Nephron (organoid): ENCODE results near the gene ZYX.
A peak's percentile ranks its signal among the peaks of the same experiment; 100 is the strongest.

Source experiments
- H3K27ac Mint-ChIP-seq, 3 experiments: 2 replicates each; pipeline ENCODE4 v1.8.0; 2020; ENCODE audit warnings: mixed read lengths in 3 of 3, mild to moderate bottlenecking in 2 of 3, moderate library complexity in 1 of 3
- H3K27me3 Mint-ChIP-seq: 2 replicates; pipeline ENCODE4 v1.8.0; 2021; ENCODE audit warnings: low read depth, mild to moderate bottlenecking, moderate library complexity, mixed read lengths
- H3K36me3 Mint-ChIP-seq: 2 replicates; pipeline ENCODE4 v1.8.0; 2020; ENCODE audit warnings: low read depth, mixed read lengths
- H3K4me1 Mint-ChIP-seq: 2 replicates; pipeline ENCODE4 v1.8.0; 2020; ENCODE audit warnings: mixed read lengths
- H3K4me3 Mint-ChIP-seq, 3 experiments: 2 replicates each; pipeline ENCODE4 v1.8.0; 2020; ENCODE audit warnings: mild to moderate bottlenecking in 3 of 3, mixed read lengths in 3 of 3, moderate library complexity in 2 of 3
- H3K9me3 Mint-ChIP-seq: 2 replicates; pipeline ENCODE4 v1.8.0; 2020; ENCODE audit warnings: mixed read lengths
- TF ChIP-seq, protein P1 (sequence below), 3 experiments: fragments of 200-600 bp; sonication (generic); IDR thresholded peaks; one replicate each; pipeline ENCODE4 v1.5.0; 2021; ENCODE audit warnings: antibody characterized with exemption in 3 of 3; ENCODE audit not compliant: unreplicated experiment in 3 of 3

ZYX gene

DNA sequence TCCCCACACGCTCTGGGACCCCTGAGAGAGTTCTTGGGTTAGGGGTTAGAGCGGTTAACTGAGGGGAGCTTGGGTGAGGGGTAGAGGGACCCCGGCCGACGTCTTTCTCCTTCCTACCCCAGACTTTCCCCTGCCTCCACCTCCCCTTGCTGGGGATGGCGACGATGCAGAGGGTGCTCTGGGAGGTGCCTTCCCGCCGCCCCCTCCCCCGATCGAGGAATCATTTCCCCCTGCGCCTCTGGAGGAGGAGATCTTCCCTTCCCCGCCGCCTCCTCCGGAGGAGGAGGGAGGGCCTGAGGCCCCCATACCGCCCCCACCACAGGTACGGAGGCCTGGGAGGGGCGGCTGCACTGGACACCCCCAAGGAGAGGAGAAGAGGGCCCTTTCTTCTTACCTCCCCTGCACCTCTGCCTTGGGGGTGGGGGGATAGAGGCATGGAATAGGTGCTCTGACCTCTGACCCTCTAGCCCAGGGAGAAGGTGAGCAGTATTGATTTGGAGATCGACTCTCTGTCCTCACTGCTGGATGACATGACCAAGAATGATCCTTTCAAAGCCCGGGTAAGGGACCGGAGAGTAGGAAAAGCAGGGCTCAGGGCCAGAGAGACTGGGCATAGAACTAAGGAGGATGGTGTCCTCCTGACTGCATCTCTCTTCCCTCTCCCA is 1.1 kb downstream of the ZYX start:
- TF ChIP-seq, protein P1, sequence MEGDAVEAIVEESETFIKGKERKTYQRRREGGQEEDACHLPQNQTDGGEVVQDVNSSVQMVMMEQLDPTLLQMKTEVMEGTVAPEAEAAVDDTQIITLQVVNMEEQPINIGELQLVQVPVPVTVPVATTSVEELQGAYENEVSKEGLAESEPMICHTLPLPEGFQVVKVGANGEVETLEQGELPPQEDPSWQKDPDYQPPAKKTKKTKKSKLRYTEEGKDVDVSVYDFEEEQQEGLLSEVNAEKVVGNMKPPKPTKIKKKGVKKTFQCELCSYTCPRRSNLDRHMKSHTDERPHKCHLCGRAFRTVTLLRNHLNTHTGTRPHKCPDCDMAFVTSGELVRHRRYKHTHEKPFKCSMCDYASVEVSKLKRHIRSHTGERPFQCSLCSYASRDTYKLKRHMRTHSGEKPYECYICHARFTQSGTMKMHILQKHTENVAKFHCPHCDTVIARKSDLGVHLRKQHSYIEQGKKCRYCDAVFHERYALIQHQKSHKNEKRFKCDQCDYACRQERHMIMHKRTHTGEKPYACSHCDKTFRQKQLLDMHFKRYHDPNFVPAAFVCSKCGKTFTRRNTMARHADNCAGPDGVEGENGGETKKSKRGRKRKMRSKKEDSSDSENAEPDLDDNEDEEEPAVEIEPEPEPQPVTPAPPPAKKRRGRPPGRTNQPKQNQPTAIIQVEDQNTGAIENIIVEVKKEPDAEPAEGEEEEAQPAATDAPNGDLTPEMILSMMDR (IDR thresholded peaks at IDR 0.05; ENCODE audit: unreplicated experiment in 3 of 3): no peak
- Mint-ChIP-seq H3K27me3 (no peaks in the 10 kb centered on the region), H3K4me3 (no peak overlapping the region), H3K9me3 (no peaks in the 10 kb centered on the region), H3K36me3 (no peaks in the 10 kb centered on the region), H3K4me1 (peaks cover 24% of the 10 kb centered on the region), H3K27ac (peak overlapping the region in 2 of 3 experiments; percentile 28 to 66)

- TF ChIP-seq, protein P1 (IDR thresholded peaks at IDR 0.05; ENCODE audit: unreplicated experiment in 3 of 3): no peak
- Mint-ChIP-seq H3K4me3 (no peak overlapping the region), H3K27me3 (no peaks in the 10 kb centered on the region)
Measured at GRCh38 chr7:143382791-143383641, 1.9 kb downstream of the ZYX start.

DNA sequence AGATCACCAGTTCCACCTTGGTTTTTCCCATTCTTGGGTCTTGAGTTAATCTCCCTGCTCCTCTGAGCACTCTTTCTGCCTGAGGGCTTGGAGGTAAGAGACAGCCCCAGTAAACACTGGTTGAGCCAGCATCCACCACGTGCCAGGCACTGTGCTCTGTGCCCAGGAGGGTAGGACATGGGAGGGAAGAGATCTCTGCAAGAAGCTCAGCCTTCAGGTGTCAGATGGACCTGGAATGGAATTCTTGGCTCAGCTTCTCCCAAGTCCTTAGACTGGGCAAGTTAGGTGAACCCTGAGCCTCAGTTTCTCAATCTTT is 2.5 kb downstream of the ZYX start:
- no peaks in the 10 kb centered on the region for H3K27me3 Mint-ChIP-seq

More at GRCh38 chr7:143382791-143383641, 1.9 kb downstream of the ZYX start:
- Mint-ChIP-seq H3K27ac (peak overlapping the region in 2 of 3 experiments; percentile 28 to 66), H3K9me3 (no peaks in the 10 kb centered on the region), H3K36me3 (no peaks in the 10 kb centered on the region), H3K4me1 (peaks cover 21% of the 10 kb centered on the region)

GRCh38 chr7:143384148-143384547 is 3.0 kb downstream of the ZYX start:
- Mint-ChIP-seq H3K27me3 (no peaks in the 10 kb centered on the region), H3K4me3 (no peak overlapping the region), H3K27ac (no peak overlapping the region), H3K4me1 (peaks cover 9% of the 10 kb centered on the region), H3K9me3 (no peaks in the 10 kb centered on the region), H3K36me3 (peaks cover 1% of the 10 kb centered on the region)
- TF ChIP-seq, protein P1 (IDR thresholded peaks at IDR 0.05; ENCODE audit: unreplicated experiment in 3 of 3): no peak

More for the DNA sequence above, 2.5 kb downstream of the ZYX start:
- H3K36me3 Mint-ChIP-seq: no peaks in the 10 kb centered on the region
- H3K27ac Mint-ChIP-seq: no peak overlapping the region
- H3K4me3 Mint-ChIP-seq: no peak overlapping the region
- TF ChIP-seq, protein P1 (IDR thresholded peaks at IDR 0.05; ENCODE audit: unreplicated experiment in 3 of 3): no peak
- H3K9me3 Mint-ChIP-seq: no peaks in the 10 kb centered on the region
- H3K4me1 Mint-ChIP-seq: peaks cover 15% of the 10 kb centered on the region

DNA sequence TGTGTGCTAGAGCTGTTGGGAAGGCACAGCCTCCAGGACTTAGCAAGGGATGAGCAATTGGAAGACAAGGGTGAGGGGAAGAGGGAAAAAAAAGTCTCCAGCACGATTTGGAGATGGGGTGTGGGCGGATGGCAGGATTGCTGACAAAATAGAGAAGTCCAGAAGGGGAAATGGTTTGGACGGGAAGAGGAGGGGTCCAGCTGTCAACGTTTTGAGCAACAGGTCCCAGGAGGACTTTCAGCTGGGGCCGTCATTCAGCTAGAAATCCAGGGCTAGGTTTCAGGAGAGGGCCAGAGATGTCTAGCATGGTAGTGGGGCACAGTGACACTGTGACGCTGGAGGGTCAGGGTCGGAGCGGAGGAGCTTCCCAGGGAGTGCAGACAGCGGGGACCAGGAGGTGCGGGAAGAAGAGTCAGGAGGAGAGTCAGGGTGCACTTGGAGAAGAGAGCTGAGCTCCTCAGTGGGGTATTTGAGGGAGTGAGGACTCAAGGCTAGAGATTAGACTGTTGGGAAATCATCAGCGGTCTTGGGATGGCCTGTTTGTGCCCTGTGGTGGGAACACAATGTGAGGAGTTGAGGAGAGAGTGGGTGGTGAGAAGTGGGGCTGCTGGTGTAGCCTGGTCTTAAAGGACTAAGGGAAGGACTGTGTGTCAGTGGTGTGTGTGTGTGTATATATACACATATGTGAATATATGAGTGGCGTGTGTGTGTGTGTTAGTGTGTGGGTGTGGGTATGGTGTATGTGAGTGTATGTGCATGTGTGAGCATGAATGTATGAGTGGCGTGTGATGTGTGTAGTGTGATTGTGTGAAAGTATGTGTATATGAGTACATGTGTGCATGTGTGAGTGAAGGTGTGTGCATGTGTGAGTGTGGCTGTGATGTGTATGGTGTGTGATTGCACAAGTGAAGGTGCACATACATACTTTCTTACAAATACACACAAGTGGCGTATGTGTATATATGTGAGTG is 3.8 kb downstream of the ZYX start:
- Mint-ChIP-seq H3K27me3 (no peaks in the 10 kb centered on the region), H3K4me1 (peaks cover 5% of the 10 kb centered on the region), H3K36me3 (peaks cover 9% of the 10 kb centered on the region), H3K4me3 (no peak overlapping the region), H3K27ac (no peak overlapping the region), H3K9me3 (no peaks in the 10 kb centered on the region)
- TF ChIP-seq, protein P1 (IDR thresholded peaks at IDR 0.05; ENCODE audit: unreplicated experiment in 3 of 3): no peak
